Smooth muscle cell (in vitro differentiated cells): Measurements from ENCODE around the gene TCF21. TPM values are rescaled to one million over a fixed set of nuclear protein-coding genes. Genes with fewer than 3 reads are reported as not detected.

Experiments used
- DNase-seq: peaks from one replicate; lab custom pipeline; 2025; ENCODE audit not compliant: unreplicated experiment; lab: John Stamatoyannopoulos, UW
- H2AFZ ChIP-seq: fragments of 200-600 bp; sonication (generic); 2 replicates; pipeline ENCODE4 v1.6.0; 2016; ENCODE audit warnings: antibody characterized with exemption, low read depth, mild to moderate bottlenecking
- H3F3A ChIP-seq: fragments of 200-600 bp; sonication (generic); 2 replicates; pipeline ENCODE4 v1.6.0; 2017; ENCODE audit warnings: antibody characterized with exemption, low read depth
- H3K27ac ChIP-seq: fragments of 200-600 bp; sonication (generic); 2 replicates; pipeline ENCODE4 v1.5.1; 2016; ENCODE audit warnings: low read depth, mild to moderate bottlenecking
- H3K27me3 ChIP-seq: fragments of 200-600 bp; sonication (generic); 2 replicates; pipeline ENCODE4 v1.6.1; 2016; ENCODE audit warnings: low read depth, mild to moderate bottlenecking
- H3K36me3 ChIP-seq: fragments of 200-600 bp; sonication (generic); 2 replicates; pipeline ENCODE4 v1.5.1; 2016; ENCODE audit warnings: low read depth
- H3K4me1 ChIP-seq: fragments of 200-600 bp; sonication (generic); 2 replicates; pipeline ENCODE4 v1.5.1; 2016; ENCODE audit warnings: low read depth
- H3K4me2 ChIP-seq: fragments of 200-600 bp; sonication (generic); 2 replicates; pipeline ENCODE4 v1.6.0; 2016; ENCODE audit warnings: mild to moderate bottlenecking
- H3K4me3 ChIP-seq: fragments of 200-600 bp; sonication (generic); 2 replicates; pipeline ENCODE4 v1.5.1; 2016; ENCODE audit warnings: mild to moderate bottlenecking
- H3K79me2 ChIP-seq: fragments of 200-600 bp; sonication (generic); 2 replicates; pipeline ENCODE4 v1.6.0; 2016; ENCODE audit warnings: low read depth, mild to moderate bottlenecking
- H3K9ac ChIP-seq: fragments of 200-600 bp; sonication (generic); 2 replicates; pipeline ENCODE4 v1.6.0; 2016; ENCODE audit warnings: low read depth
- H3K9me3 ChIP-seq: fragments of 200-600 bp; sonication (generic); replicated peaks from 2 replicates; pipeline ENCODE4 v1.5.1; 2016; ENCODE audit warnings: low read depth
- H4K20me1 ChIP-seq: fragments of 200-600 bp; sonication (generic); 2 replicates; pipeline ENCODE4 v1.6.0; 2016; ENCODE audit warnings: low read depth
- CTCF ChIP-seq: fragments of 200-600 bp; sonication (generic); IDR thresholded peaks from 2 replicates; pipeline ENCODE4 v1.5.1; 2017; ENCODE audit warnings: borderline replicate concordance, mild to moderate bottlenecking, antibody characterized with exemption; ENCODE audit not compliant: insufficient read depth, poor library complexity, severe bottlenecking
- WGBS: methylation state at CpG from one replicate; pipeline ENCODE4 v1.1.7; 2016; ENCODE audit warnings: low lambda C conversion rate; 5-methylcytosine and 5-hydroxymethylcytosine counted together
- polyA plus RNA-seq: library from polyadenylated mRNA; unstranded; fragments of >200 nt; fragmentation: Nextera tagmentation; extraction: Ambion mirVana; gene quantifications from 2 replicates; pipeline ENCODE4 v1.2.1, GENCODE V29; 2016
- total RNA-seq: library from RNA; depleted of rRNA; stranded (reverse); fragments of >200 nt; gene quantifications from 2 replicates; pipeline ENCODE4 v1.2.3, GENCODE V29; 2014

TCF21 gene
- total and polyA plus RNA-seq, 2 experiments from 2014 or later: 1.2 to 2.4 TPM

GRCh38 chr6:133937909-133938308 is 49.0 kb downstream of the TCF21 start:
- Histone ChIP-seq H3K9ac (no peak overlapping the region), H3K79me2 (no peaks in the 10 kb centered on the region), H3K4me1 (no peaks in the 10 kb centered on the region), H3K4me2 (no peak overlapping the region), H3F3A (no peaks in the 10 kb centered on the region), H4K20me1 (no peaks in the 10 kb centered on the region), H3K27me3 (no peaks in the 10 kb centered on the region), H3K9me3 (no peaks in the 10 kb centered on the region), H3K27ac (no peak overlapping the region), H2AFZ (no peak overlapping the region), H3K36me3 (no peaks in the 10 kb centered on the region), H3K4me3 (no peak overlapping the region)
- TF ChIP-seq CTCF: no peak
- DNase-seq: no peak

GRCh38 chr6:133938533-133938932 is 49.6 kb downstream of the TCF21 start:
- WGBS: 96% methylated on average over 1 of the region's 1 CpG
- H3K36me3 ChIP-seq: no peaks in the 10 kb centered on the region
- H3K4me3 ChIP-seq: no peak overlapping the region
- H3K9me3 ChIP-seq: no peaks in the 10 kb centered on the region
- no peak for DNase-seq
- H3F3A ChIP-seq: no peaks in the 10 kb centered on the region
- H4K20me1 ChIP-seq: no peaks in the 10 kb centered on the region
- no peak overlapping the region for H3K4me2 ChIP-seq
- no peak overlapping the region for H2AFZ ChIP-seq
- no peaks in the 10 kb centered on the region for H3K79me2 ChIP-seq
- no peaks in the 10 kb centered on the region for H3K27me3 ChIP-seq
- no peak for TF ChIP-seq CTCF
- no peaks in the 10 kb centered on the region for H3K4me1 ChIP-seq
- no peak overlapping the region for H3K9ac ChIP-seq
- no peak overlapping the region for H3K27ac ChIP-seq

GRCh38 chr6:133939778-133940667 is 51.1 kb downstream of the TCF21 start:
- Histone ChIP-seq H3K9ac (no peak overlapping the region), H3K79me2 (no peaks in the 10 kb centered on the region), H3K4me2 (no peak overlapping the region), H2AFZ (no peak overlapping the region), H3K36me3 (no peaks in the 10 kb centered on the region), H3K27me3 (no peaks in the 10 kb centered on the region), H3K9me3 (no peaks in the 10 kb centered on the region), H3K4me3 (no peak overlapping the region), H3K27ac (no peak overlapping the region), H3F3A (no peaks in the 10 kb centered on the region), H4K20me1 (no peaks in the 10 kb centered on the region), H3K4me1 (no peaks in the 10 kb centered on the region)
- no peak for TF ChIP-seq CTCF
- WGBS: 87% methylated on average over 8 of the region's 8 CpGs
- no peak for DNase-seq

Other genes starting within 250 kb of the TCF21 start
- gene TBPL1, start 64.1 kb downstream of the TCF21 start, total RNA-seq: 26.8 and 46.9 TPM in 2 replicates
- 35.2 and 38.7 TPM in 2 replicates for gene TBPL1, start 64.1 kb downstream of the TCF21 start, polyA plus RNA-seq
- gene SLC2A12, start 163.5 kb downstream of the TCF21 start, total RNA-seq: 1.8 and 2.3 TPM in 2 replicates
- 0.08 and 0.67 TPM in 2 replicates for gene SLC2A12, start 163.5 kb downstream of the TCF21 start, polyA plus RNA-seq